SK-N-SH (cell line): Measurements from ENCODE around the gene GALNT13.

Source experiments
- EP300 ChIP-seq, 2 experiments: IDR thresholded peaks; 2 replicates each; pipeline versions ENCODE4 v1.4.0 to v1.6.1; 2012; ENCODE audit warnings: borderline replicate concordance in 1 of 2, low read depth in 1 of 2, low read length in 1 of 2
- GATA2 ChIP-seq: sonication (generic); formaldehyde crosslinking; IDR thresholded peaks from 2 replicates; pipeline ENCODE4 v1.5.0; 2020; ENCODE audit warnings: mild to moderate bottlenecking, missing genetic modification reagents
- POLR2AphosphoS5 ChIP-seq: IDR thresholded peaks from 2 replicates; pipeline ENCODE4 v1.6.1; 2012; ENCODE audit warnings: low read depth, low read length
- RXRA ChIP-seq: IDR thresholded peaks from 2 replicates; pipeline ENCODE4 v1.4.0; 2012; ENCODE audit warnings: low read depth, mild to moderate bottlenecking, borderline replicate concordance
- TAF1 ChIP-seq: IDR thresholded peaks from 2 replicates; pipeline ENCODE4 v1.6.1; 2012; ENCODE audit warnings: low read depth, mild to moderate bottlenecking, low read length, moderate library complexity, borderline replicate concordance
- TF ChIP-seq, protein P1 (sequence below): fragments of 200-600 bp; sonication (generic); IDR thresholded peaks from 2 replicates; pipeline ENCODE4 v1.6.1; 2017; ENCODE audit warnings: antibody characterized with exemption, mild to moderate bottlenecking, moderate library complexity
- TF ChIP-seq, protein P2 (sequence below): IDR thresholded peaks from 2 replicates; pipeline ENCODE4 v1.6.1; 2012; ENCODE audit warnings: mild to moderate bottlenecking, low read depth, low read length, moderate library complexity
- TF ChIP-seq, protein P3 (sequence below): IDR thresholded peaks from 2 replicates; pipeline ENCODE4 v1.4.0; 2012; ENCODE audit warnings: low read depth, borderline replicate concordance

DNA sequence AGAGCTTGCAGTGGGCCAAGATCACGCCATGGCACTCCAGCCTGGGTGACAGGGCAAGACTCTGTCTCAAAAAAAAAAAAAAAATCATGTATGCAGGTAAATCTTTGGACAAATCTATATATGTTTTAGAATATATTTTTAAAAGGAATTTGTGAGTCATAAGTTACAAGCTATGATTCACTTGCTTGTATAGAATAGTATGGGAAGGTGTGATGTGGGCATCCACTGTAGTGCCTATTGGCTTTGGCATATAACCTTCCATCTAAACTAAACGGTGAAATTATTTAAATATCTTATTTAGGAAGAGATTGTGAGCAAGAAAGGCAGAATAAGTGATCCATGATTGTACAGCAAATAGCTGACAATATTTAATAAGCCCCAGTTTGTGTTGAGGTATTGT is 261.1 kb downstream of the GALNT13 start:
- TF ChIP-seq, protein P1, sequence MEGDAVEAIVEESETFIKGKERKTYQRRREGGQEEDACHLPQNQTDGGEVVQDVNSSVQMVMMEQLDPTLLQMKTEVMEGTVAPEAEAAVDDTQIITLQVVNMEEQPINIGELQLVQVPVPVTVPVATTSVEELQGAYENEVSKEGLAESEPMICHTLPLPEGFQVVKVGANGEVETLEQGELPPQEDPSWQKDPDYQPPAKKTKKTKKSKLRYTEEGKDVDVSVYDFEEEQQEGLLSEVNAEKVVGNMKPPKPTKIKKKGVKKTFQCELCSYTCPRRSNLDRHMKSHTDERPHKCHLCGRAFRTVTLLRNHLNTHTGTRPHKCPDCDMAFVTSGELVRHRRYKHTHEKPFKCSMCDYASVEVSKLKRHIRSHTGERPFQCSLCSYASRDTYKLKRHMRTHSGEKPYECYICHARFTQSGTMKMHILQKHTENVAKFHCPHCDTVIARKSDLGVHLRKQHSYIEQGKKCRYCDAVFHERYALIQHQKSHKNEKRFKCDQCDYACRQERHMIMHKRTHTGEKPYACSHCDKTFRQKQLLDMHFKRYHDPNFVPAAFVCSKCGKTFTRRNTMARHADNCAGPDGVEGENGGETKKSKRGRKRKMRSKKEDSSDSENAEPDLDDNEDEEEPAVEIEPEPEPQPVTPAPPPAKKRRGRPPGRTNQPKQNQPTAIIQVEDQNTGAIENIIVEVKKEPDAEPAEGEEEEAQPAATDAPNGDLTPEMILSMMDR, result no peak
- TF ChIP-seq, protein P2, sequence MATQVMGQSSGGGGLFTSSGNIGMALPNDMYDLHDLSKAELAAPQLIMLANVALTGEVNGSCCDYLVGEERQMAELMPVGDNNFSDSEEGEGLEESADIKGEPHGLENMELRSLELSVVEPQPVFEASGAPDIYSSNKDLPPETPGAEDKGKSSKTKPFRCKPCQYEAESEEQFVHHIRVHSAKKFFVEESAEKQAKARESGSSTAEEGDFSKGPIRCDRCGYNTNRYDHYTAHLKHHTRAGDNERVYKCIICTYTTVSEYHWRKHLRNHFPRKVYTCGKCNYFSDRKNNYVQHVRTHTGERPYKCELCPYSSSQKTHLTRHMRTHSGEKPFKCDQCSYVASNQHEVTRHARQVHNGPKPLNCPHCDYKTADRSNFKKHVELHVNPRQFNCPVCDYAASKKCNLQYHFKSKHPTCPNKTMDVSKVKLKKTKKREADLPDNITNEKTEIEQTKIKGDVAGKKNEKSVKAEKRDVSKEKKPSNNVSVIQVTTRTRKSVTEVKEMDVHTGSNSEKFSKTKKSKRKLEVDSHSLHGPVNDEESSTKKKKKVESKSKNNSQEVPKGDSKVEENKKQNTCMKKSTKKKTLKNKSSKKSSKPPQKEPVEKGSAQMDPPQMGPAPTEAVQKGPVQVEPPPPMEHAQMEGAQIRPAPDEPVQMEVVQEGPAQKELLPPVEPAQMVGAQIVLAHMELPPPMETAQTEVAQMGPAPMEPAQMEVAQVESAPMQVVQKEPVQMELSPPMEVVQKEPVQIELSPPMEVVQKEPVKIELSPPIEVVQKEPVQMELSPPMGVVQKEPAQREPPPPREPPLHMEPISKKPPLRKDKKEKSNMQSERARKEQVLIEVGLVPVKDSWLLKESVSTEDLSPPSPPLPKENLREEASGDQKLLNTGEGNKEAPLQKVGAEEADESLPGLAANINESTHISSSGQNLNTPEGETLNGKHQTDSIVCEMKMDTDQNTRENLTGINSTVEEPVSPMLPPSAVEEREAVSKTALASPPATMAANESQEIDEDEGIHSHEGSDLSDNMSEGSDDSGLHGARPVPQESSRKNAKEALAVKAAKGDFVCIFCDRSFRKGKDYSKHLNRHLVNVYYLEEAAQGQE, result no peak
- TF ChIP-seq GATA2 (CRISPR knock-in tag) (no peak), EP300 (IDR thresholded peaks at IDR 0.05; ENCODE audit: borderline replicate concordance in 1 of 2, low read depth in 1 of 2, low read length in 1 of 2) (no peak), POLR2AphosphoS5 (no peak), TAF1 (no peak), RXRA (no peak)
- TF ChIP-seq, protein P3, sequence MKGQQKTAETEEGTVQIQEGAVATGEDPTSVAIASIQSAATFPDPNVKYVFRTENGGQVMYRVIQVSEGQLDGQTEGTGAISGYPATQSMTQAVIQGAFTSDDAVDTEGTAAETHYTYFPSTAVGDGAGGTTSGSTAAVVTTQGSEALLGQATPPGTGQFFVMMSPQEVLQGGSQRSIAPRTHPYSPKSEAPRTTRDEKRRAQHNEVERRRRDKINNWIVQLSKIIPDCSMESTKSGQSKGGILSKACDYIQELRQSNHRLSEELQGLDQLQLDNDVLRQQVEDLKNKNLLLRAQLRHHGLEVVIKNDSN, result no peak
